Astrocyte (in vitro differentiated cells and primary cell): ENCODE data around the gene LEMD2. TPM values are rescaled to one million over a fixed set of nuclear protein-coding genes. Genes with fewer than 3 reads are reported as not detected.

ENCODE experiments used
- DNase-seq: peaks from one replicate; pipeline ENCODE4 v3.0.0-alpha.2; 2010; ENCODE audit warnings: low read depth
- FAIRE-seq: peaks from 2 replicates; lab custom pipeline; 2011; peaks lifted over from hg19 to GRCh38; lab: Jason Lieb, UNC
- H2AFZ ChIP-seq: 2 replicates; pipeline ENCODE4 v1.6.0; 2012; ENCODE audit warnings: low read depth, low read length, inconsistent platforms
- H3K27ac ChIP-seq: 2 replicates; pipeline ENCODE4 v1.5.1; 2011; ENCODE audit warnings: low read depth, low read length, inconsistent platforms
- H3K27me3 ChIP-seq: 2 replicates; pipeline ENCODE4 v1.6.0; 2011; ENCODE audit warnings: low read length, inconsistent platforms; ENCODE audit not compliant: insufficient read depth
- H3K36me3 ChIP-seq: 2 replicates; pipeline ENCODE4 v1.5.1; 2011; ENCODE audit warnings: low read length, inconsistent platforms; ENCODE audit not compliant: insufficient read depth
- H3K4me1 ChIP-seq: 2 replicates; pipeline ENCODE4 v1.5.1; 2011; ENCODE audit warnings: low read length, inconsistent platforms; ENCODE audit not compliant: insufficient read depth
- H3K4me2 ChIP-seq: 2 replicates; pipeline ENCODE4 v1.6.0; 2012; ENCODE audit warnings: low read length, inconsistent platforms
- H3K4me3 ChIP-seq: 2 replicates; pipeline ENCODE4 v1.5.1; 2011; ENCODE audit warnings: low read depth, mild to moderate bottlenecking, low read length, inconsistent platforms; ENCODE audit not compliant: insufficient read depth
- H3K79me2 ChIP-seq: 2 replicates; pipeline ENCODE4 v1.6.0; 2012; ENCODE audit warnings: mild to moderate bottlenecking, low read length, inconsistent platforms; ENCODE audit not compliant: insufficient read depth
- H3K9ac ChIP-seq: 2 replicates; pipeline ENCODE4 v1.6.0; 2012; ENCODE audit warnings: mild to moderate bottlenecking, low read length, inconsistent platforms
- H3K9me3 ChIP-seq: 2 replicates; pipeline ENCODE4 v1.5.1; 2012; ENCODE audit warnings: low read depth, mild to moderate bottlenecking, low read length, inconsistent platforms; ENCODE audit not compliant: insufficient read depth
- H4K20me1 ChIP-seq: 2 replicates; pipeline ENCODE4 v1.6.0; 2012; ENCODE audit warnings: low read length, inconsistent platforms; ENCODE audit not compliant: insufficient read depth
- H3K27ac Mint-ChIP-seq: one replicate; pipeline ENCODE4 v1.8.0; 2021; ENCODE audit warnings: mild to moderate bottlenecking, mixed read lengths; ENCODE audit not compliant: unreplicated experiment
- H3K27me3 Mint-ChIP-seq: one replicate; pipeline ENCODE4 v1.8.0; 2021; ENCODE audit warnings: low read depth, mixed read lengths; ENCODE audit not compliant: unreplicated experiment
- H3K36me3 Mint-ChIP-seq: one replicate; pipeline ENCODE4 v1.8.0; 2021; ENCODE audit warnings: low read depth, mixed read lengths; ENCODE audit not compliant: unreplicated experiment
- H3K4me1 Mint-ChIP-seq: one replicate; pipeline ENCODE4 v1.8.0; 2021; ENCODE audit warnings: low read depth, mixed read lengths; ENCODE audit not compliant: unreplicated experiment
- H3K4me3 Mint-ChIP-seq: one replicate; pipeline ENCODE4 v1.8.0; 2021; ENCODE audit warnings: mild to moderate bottlenecking, moderate library complexity, mixed read lengths; ENCODE audit not compliant: unreplicated experiment
- H3K9me3 Mint-ChIP-seq: one replicate; pipeline ENCODE4 v1.8.0; 2021; ENCODE audit warnings: mild to moderate bottlenecking, mixed read lengths; ENCODE audit not compliant: unreplicated experiment
- CTCF ChIP-seq: IDR thresholded peaks from 2 replicates; pipeline ENCODE4 v1.5.1; 2011; ENCODE audit warnings: low read depth, mild to moderate bottlenecking, inconsistent platforms, low read length, moderate library complexity; ENCODE audit not compliant: insufficient read depth
- EZH2 ChIP-seq: IDR thresholded peaks from 2 replicates; pipeline ENCODE4 v1.6.1; 2012; ENCODE audit warnings: mild to moderate bottlenecking, low read length, inconsistent platforms; ENCODE audit not compliant: insufficient read depth
- total RNA-seq: library from RNA; stranded (reverse); gene quantifications from 2 replicates; pipeline ENCODE4 v1.2.1, GENCODE V29; 2021

LEMD2 gene
- total RNA-seq, 1 donor from 2014 or later: 62.2 TPM

- H3K27me3 ChIP-seq: peaks cover 18% of the 10 kb centered on the region
- H3K9ac ChIP-seq: no peak overlapping the region
- peaks cover 12% of the 10 kb centered on the region for H3K4me1 Mint-ChIP-seq
- no peak overlapping the region for H2AFZ ChIP-seq
- TF ChIP-seq EZH2 (no peak), CTCF (no peak)
- no peaks in the 10 kb centered on the region for H3K4me1 ChIP-seq
- H3K36me3 Mint-ChIP-seq: peaks cover 2% of the 10 kb centered on the region
- H3K4me2 ChIP-seq: no peak overlapping the region
- H3K79me2 ChIP-seq: no peaks in the 10 kb centered on the region
- no peaks in the 10 kb centered on the region for H3K9me3 Mint-ChIP-seq
- DNase-seq (no peak), FAIRE-seq (no peak)
- no peak overlapping the region for H3K4me3 Mint-ChIP-seq
- H3K9me3 ChIP-seq: no peaks in the 10 kb centered on the region
- H4K20me1 ChIP-seq: no peaks in the 10 kb centered on the region
- no peaks in the 10 kb centered on the region for H3K36me3 ChIP-seq
- no peak overlapping the region for H3K4me3 ChIP-seq
- no peak overlapping the region for H3K27ac Mint-ChIP-seq
- H3K27ac ChIP-seq: no peak overlapping the region
- H3K27me3 Mint-ChIP-seq: peaks cover 26% of the 10 kb centered on the region
Observed at GRCh38 chr6:33794910-33795623, 6.1 kb upstream of the LEMD2 start.

GRCh38 chr6:33792981-33793380, 4.1 kb upstream of the LEMD2 start:
- no peaks in the 10 kb centered on the region for H4K20me1 ChIP-seq
- H3K4me3 Mint-ChIP-seq: no peak overlapping the region
- H3K4me1 Mint-ChIP-seq: peaks cover 21% of the 10 kb centered on the region

More at GRCh38 chr6:33792981-33793380, 4.1 kb upstream of the LEMD2 start:
- DNase-seq: no peak
- no peak overlapping the region for H3K9ac ChIP-seq
- Mint-ChIP-seq H3K9me3 (no peaks in the 10 kb centered on the region), H3K36me3 (no peaks in the 10 kb centered on the region), H3K27ac (no peak overlapping the region), H3K27me3 (peaks cover 15% of the 10 kb centered on the region)
- H3K9me3 ChIP-seq: no peaks in the 10 kb centered on the region
- H3K27ac ChIP-seq: no peak overlapping the region
- H2AFZ ChIP-seq: no peak overlapping the region
- peaks cover 4% of the 10 kb centered on the region for H3K4me1 ChIP-seq
- no peaks in the 10 kb centered on the region for H3K36me3 ChIP-seq
- peaks cover 18% of the 10 kb centered on the region for H3K27me3 ChIP-seq
- H3K79me2 ChIP-seq: peaks cover 17% of the 10 kb centered on the region
- no peak overlapping the region for H3K4me2 ChIP-seq
- no peak overlapping the region for H3K4me3 ChIP-seq
- TF ChIP-seq EZH2 (no peak), CTCF (no peak)
- FAIRE-seq: no peak
